DMS153 (cell line): ENCODE results near the gene MYH9.

Experiments used
- DNase-seq: peaks from one replicate; lab custom pipeline; 2025; lab: John Stamatoyannopoulos, UW

The MYH9 gene

DNA sequence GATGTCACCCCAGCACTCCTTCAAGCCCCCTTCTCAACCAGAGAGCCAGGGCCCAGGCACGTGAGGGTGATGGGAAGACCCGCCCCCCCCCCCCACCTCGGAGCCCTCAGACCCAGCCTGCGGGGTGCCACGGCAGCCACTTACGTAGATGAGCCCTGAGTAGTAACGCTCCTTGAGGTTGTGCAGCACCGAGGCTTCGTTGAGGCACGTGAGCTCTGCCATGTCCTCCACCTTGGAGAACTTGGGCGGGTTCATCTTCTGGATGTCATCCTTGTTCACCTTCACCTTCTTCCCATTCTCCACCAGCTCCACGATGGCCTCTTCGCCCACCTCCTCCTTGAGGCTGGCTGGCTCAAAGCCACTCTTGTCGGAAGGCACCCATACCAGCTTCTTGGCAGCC is 39.0 kb downstream of the MYH9 start:
- DNase-seq: no peak

DNA sequence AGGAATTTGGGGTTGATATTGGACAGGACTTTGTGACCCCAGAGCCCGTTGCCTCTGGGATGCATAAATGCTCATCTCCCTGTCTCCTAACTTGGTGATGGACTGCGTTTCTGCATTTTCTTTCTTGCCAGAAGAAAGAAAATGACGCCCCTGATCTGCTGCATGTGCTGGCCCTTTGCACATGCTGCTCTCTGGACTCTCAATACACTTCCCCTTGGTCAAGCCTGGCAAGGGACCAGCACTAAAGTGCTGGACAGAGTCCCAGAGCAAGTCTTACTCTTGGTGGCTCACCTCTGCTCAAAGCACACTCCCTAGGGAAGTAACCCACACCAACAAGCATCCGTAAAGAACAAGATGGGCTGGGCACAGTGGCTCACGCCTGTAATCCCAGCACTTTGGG is 40.7 kb downstream of the MYH9 start:
- DNase-seq: no peak

DNA sequence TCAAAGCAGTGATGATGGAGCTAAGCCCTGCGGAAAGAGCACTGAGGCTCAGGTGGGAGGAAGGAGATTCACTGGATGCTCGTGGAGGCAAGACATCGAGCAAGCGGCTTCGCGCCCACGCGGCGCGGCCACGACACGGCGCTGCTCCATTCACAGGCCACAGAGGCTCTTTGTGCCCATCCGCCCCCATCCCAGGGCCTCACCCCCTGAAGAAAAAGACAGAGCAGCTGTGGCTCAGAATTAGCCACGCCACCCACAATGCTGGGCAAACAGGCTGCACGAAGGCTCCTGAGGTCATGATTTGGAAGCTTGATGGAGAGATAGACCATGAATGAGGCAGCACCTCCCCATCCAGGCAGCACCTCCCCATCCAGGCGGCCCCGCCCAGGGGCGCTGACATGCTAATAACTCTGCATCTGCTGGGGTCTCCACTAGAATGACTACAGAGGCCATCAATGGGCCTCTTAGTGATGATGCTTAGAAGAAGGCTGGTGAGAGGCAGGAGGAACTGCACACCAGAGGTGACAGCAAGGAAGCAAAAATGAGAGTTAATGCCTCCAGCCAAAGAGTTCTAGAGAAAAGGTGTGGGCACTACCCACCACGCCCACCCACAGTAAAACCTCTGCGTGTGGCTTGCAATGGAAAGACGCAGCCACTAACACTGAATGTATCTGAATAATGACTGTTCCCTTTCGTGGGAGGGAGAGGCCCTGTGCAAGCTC is 43.5 kb downstream of the MYH9 start:
- DNase-seq: no peak

DNA sequence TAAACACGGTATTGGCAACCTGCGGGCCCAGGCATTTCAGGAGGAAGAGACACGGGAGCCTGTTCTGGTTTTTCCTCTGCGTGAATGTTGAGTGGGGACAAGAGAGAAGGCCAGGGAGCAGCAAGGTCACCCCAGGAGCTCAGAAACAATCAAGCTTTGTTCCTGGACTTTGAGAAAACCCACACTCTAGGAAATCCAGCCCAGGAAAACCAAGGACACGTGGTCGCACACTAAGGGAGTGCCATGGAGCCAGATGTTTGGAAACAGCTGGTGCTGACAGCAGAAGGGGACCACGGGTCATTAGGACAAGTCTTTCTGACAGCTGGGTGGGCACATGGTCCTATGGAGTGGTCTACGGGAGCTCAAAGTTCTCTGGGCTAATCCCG is 44.1 kb downstream of the MYH9 start:
- no peak for DNase-seq

DNA sequence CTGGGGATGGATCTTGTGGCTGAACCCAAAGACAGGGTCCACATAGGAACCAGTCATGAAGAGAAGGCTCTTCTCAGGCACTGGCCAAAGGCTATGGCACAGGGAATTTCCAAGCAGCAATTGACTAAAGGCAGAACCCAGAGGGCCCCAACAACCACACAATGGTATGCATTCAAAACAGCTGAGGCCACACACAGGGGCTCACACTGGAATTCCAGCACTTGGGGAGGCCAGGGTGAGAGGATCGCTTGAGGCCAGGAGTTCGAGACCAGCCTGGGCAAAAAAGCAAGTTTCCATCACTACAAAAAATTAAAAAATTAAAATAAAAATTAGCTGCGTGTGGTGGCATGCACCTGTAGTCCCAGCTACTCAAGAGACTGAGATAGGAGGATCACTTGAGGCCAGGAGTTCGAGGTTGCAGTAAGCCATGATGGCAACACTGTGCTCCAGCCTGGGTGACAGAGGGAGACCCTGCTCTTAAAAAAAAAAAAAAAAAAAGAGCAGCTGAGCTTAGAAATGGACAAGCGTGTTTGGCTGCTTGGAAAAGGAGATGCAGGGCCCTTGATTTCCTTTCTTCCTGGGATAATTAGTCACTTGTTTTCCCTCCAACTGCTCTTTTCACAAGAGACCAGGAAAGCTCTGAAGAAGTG is 44.6 kb downstream of the MYH9 start:
- DNase-seq: peak; percentile 27

DNA sequence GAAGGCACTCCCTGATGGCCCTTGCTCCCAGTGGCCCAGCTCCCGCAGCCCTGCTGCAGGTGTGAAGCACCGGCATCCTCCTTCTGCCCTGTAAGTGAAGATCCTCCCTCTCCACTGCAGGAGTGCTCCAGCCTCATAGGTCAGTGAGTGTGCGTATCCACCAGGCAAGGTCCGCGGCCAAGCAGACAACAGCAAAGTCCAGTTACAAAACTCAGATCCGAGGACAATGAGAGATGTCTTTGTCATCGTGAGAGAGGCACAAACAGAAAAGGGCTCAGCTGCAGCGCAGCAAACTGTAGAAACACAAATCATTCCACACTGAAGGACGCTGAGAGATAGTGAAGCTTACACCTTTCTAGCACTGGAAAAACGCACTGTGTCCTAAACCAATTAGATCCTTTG is 46.1 kb downstream of the MYH9 start:
- DNase-seq: no peak

DNA sequence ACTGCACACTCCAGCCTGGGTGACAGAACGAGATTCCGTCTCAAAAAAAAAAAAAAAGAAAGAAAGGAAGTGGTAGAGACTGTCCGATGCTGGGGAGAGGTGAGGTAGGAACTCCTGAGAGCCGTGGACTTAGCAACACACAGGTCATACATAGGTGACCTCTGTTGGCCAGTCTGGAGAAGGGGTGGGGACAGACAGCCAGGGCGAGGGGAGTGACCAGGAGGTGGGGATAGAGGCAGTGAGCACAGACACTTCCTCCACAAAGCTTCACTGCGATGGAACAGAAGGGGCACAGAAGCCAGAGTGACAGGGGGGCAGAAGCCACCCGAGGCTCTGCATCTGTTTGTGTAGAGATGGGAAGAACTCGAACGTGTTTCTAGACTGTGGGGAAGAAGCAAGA is 47.1 kb downstream of the MYH9 start:
- DNase-seq: no peak

DNA sequence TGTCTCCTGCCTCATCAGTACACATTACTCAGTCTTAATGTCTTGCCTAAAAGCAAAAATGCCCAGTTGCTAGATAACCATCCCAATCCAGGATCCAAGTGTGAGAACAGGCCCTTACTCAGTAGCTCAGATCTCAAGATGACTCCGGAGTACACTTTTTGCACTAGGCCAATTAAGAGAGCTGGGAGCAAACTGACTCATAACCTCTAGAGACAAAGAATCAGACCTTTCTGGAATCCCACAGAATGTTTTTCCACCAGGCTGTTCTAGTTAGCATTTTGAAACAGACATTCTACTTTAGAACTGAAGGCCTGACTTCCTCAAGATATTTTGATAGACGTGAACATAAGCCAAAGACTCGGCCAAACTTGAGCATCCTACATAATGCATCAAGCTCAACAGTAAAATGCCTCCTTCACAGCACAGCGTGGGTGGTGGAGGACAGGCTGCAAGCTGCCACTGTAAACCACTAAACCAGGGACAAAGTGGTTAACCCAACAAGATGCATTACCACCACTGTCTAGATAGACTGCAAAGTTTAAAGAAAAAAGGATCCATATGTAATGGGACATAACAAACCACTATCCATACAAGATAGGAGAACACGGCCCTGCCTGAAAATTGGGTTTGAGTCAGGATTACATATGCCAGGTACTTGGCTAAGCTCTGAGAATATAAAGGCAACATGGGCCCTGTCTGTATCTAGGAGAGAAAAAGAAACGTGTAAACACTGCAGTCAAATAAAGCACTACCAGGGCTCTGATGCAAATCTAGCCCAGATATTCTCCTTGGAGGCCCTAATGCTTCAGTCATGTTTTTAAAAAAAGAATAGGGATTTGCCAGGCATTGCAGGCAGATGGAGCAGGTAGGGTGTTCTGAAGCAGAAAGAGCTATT is 48.3 kb downstream of the MYH9 start:
- DNase-seq: no peak

DNA sequence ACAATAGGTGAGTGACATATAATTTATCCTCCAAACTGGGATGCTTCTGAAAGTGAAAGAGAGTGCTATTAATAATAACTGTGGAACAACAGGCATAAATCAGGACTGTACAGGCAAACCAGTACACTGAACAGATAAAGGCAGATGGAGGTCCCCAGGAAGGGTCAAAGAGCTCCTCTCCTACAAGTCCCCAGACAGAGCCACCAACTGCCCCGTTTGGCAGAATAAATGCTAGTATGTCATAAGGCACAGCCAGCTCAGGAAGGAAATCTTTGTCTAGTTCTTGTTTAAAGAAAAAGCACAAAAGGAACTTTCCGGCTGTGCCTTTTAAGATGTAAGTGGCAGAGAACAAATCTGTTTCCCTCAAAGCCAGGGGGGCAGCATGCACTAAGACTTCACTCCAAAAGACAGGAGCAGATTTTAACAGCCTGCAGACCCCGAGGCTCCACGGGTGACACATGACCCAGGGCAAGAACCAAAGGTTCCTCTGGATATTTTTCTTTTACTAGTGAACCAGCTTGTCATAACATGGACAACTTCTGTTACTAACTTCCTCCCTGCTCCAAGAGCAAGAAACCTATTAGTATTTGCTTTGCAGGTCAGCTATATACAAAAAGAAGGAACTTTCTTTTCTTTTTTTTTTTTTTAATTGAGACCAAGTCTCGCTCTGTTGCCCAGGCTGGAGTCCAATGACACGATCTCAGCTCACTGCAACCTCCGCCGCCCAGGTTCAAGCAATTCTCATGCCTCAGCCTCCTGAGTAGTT is 50.2 kb downstream of the MYH9 start:
- DNase-seq: no peak

DNA sequence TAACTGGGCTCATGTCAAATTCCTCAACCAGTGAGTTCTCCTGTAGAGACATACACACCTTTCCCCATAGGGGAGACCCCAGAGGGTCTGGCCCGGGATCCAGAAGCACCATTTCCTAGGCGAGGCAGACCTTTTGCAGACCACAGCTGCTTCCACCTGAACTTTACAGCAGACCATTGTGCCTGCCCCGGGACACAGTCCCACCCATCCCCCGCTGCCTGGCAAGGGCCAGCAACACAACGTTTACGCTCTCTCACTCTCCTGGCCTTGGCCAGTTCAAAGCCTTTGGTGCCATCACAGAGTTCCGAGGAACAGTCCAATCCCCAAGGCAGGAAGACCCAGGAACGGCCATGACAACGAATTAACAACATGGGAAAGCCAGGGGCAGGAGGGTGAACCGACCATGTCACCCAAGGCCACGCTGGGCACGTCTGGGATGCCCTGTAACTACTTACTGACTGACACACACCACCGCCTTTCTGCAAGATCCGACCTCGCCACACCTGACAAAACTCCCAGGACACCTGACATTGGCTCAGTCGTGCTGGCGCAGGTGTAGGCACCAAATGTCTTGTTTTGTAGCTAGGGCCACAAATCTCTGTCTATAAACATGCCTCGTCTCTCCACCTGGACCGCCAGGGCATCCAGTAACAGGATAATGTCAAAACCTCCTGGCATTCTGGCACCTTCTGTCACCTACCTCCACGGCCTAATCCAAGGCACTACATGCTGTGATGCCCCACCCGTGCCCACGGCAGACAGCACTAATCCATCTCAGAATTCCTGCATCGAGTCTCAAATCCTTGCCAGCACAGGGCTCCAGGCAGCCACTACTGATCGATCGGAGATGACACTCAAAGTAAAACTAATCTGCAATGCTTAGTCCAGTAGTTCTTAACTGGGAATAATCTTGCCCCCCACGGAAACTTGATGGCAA is 51.3 kb downstream of the MYH9 start:
- DNase-seq: no peak

DNA sequence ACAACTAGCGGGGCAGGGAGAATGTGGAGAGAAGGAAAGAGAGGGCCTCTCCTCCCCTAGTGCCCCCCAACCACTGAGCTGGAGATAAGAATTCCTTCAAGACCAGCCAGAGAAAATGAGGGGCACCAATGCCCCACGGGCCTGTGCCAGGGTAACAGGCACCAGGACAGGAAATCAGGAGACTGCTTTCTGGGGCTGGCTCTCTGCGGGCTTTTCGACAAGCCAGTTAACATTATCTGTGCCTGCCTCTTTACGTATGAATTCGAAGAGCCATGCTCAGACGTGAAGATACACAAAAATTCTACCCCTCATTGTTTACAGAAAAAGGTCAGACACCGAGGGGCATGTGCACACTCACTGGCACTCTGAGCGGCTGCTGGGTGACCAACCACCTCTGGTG is 52.1 kb downstream of the MYH9 start:
- DNase-seq: no peak

DNA sequence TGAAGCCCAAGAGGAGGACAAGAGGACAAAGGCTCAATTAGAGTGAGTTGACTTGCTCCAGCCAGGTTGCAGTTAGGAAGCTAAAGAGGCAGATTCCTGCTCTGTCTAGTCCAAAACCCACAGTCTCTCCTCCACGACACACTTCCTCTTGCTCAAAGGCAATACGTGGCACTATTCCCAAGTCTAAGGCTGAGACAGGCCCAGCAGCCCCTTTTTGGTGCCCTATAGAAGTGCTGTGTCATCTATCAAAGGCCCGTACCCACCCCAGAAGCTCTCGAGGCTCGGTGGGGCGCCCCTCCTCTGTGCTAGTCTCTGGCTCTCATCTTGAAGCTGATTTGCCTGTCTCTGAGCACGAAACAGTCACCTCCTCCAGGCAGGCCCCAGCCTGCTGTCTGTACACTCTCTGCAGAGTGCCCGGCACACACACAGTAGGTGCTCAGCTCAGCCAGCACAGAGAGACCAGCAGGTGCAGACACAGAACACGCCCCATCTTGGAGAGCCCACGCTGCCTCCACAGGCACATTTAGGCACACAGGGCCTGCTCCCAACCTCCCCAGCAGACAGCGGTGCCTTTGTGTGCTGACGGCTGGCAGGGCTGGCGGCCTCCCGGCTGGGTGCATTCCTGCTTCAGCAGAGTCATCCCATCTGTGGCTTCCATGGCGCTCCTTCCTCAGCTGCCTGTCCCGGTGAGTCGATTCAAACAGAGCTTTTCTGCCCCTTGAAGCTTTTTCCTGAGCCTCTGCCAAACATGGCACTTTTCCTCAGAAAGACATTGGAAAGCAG is 52.8 kb downstream of the MYH9 start:
- DNase-seq: no peak

DNA sequence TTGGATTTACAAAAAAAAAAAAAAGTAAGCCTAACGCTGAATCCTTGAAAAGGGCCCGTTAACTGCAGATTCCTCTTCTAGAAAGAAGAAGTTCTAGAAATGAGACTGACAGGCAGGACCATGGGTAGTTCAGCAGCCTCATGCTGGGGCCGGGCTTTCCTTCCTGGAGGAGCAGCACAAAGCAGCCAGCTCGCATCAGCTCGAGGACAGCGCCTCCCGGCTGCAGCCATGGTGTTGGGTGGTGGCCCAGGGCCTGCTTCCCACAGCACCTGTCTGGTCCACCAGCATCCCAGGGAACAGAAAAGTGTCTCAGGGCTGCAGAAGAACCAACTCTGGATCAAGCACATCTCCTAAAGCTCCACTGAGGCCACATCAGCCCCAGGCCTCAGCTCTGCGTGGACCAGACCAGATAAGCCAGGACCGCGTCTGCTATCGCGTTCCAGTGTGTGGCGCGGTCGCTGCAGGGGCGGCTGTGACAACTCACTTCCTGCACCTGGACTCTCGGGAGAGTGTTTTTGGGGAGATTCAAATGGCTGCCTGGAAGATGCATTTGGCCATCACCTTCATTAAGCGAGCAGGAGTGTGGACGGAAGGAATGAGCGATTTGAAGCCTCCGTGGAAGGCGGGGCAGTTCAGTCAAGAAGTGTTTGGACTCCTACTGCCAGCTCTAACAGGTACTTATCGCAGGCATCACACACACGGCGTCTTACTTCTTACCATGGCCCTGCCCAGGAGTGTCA is 53.5 kb downstream of the MYH9 start:
- DNase-seq: no peak

DNA sequence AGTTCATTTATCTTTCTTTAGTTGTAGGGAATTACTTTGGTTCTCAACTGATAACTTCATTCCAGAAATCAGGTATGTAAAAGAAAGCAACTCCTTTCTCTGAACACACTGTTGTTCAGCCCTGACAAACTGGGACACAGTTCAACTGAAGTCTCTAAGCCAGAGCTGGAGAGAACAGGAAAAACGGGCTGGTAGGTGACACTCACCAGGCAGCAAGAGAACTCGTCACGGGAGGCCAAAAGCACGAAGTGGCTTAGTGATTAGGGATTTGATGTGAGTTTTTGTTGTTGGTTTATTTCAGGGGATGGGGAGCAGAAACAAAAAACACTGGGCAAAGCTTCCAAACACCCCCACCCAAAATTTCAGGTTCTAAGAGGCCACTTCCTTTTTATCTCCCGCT is 54.1 kb downstream of the MYH9 start:
- DNase-seq: no peak

DNA sequence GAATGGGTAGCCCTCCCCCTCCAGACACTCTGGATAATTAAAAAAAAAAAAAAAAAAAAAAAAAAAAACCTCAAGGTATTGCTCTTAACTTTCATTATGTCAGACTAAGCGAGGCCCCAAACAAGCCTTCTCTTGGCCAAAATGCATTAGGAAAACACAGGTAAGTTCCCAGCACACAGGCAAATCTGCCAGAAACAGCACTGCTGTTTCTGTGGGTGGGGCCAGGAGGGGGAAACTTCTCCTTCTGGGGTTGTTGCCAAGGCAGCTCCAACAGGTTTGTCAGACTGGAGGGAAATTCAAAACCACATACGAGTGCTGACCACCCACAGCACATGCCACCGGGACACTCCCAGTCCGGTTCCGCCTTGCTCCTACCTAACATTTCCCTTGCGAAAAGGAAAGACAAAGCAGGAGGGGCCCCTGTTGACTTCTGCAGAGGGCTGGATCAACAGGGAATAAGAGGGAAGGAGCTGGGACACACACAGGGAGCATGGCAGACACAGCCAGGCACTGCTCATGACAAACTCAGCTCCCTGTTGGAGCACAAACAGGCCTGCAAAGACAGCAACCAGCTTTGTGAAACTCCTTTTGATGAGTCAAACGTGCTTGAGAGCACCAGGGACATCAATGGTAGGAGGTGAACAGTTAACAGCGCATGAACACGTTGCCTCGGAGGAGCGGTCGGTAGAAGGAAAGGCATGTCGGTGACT is 55.0 kb downstream of the MYH9 start:
- no peak for DNase-seq

DNA sequence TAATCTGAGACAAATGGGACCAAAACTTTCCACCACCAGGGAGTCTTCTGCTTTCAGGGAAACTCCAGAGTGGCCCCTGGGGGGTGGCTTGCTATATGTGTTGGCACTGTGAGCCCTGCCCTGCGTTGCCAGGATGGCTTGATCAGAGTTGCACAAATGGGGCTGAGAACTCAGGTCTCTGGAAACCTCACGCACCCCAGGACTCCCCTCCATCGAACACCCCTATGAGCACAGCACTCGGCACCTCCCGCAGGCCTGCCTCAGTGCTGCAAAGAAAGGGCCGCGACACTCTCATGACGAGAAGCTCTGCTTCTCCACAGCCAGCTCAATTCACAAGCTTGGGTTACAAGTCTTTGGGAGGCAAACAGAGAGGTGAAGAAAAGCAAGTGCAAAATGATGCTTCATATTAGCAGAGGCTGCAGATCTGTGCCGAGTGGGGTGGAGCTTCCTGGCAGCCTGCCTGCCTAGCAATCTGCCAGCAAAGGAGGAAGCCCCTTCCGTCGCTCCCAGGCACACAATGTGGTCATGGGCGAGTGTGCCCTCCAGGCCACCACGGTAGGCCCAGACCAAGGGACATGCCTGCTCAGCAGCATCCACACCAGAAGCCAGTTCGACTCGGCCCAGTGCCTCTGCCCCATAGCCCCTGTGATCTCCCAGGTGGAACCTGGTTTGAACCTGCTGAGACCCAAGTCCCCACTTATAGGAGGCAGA is 55.7 kb downstream of the MYH9 start:
- peak; percentile 39 for DNase-seq

DNA sequence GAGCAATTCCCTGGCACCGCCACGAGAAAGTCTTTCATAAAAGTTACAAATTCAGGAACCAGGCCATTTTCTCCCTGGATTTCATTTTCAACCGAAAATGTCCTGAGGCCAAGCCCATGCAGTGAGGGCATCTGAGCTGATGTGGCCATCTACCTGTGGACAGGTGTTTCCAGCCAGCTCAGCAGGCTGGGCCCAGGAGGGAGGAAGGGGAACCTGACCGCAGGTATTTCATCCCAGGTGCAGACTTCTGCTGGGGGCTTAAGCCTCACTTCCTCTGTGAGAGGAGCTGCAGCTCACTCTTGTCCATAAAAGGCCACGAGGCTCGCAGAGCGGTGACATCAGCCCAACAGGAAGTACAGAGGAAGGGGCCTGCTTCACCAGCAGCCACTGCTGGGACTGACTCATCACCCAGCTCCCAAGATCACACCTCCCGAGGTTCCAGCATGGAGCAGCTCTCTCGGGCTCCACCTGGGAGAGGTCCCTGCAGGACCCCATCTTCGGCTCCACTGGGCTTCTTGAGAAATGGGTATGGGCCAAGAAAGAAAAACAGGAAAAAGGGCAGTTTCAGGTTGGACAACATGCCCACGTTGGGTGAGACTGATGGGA is 56.4 kb downstream of the MYH9 start:
- DNase-seq: peak; percentile 83
